Osteoblast (primary cell): ENCODE results near the gene IGSF11. TPM values are rescaled to one million over a fixed set of nuclear protein-coding genes. Genes with fewer than 3 reads are reported as not detected.

Experiments used
- DNase-seq: peaks from one replicate; pipeline ENCODE4 v3.0.0; 2011; ENCODE audit warnings: low spot score, mixed read lengths; ENCODE audit not compliant: insufficient read length; ENCODE audit errors: missing footprints
- H2AFZ ChIP-seq: 2 replicates; pipeline ENCODE4 v1.6.0; 2011; ENCODE audit warnings: mild to moderate bottlenecking, low read length
- H3K27ac ChIP-seq: 2 replicates; pipeline ENCODE4 v1.5.1; 2011; ENCODE audit warnings: mild to moderate bottlenecking, low read depth, low read length, moderate library complexity
- H3K27me3 ChIP-seq: 2 replicates; pipeline ENCODE4 v1.6.0; 2012; ENCODE audit warnings: mild to moderate bottlenecking, control low read depth, inconsistent platforms, low read length, moderate library complexity; ENCODE audit not compliant: insufficient read depth
- H3K36me3 ChIP-seq: 2 replicates; pipeline ENCODE4 v1.5.1; 2011; ENCODE audit warnings: mild to moderate bottlenecking, low read length, control low read depth, moderate library complexity; ENCODE audit not compliant: insufficient read depth
- H3K4me1 ChIP-seq: 2 replicates; pipeline ENCODE4 v1.5.1; 2011; ENCODE audit warnings: mild to moderate bottlenecking, low read length, control low read depth, moderate library complexity; ENCODE audit not compliant: insufficient read depth
- H3K4me2 ChIP-seq: 2 replicates; pipeline ENCODE4 v1.6.0; 2011; ENCODE audit warnings: mild to moderate bottlenecking, low read length; ENCODE audit not compliant: insufficient read depth
- H3K4me3 ChIP-seq: fragments of 200-600 bp; sonication (generic); 3 replicates; pipeline ENCODE4 v1.5.1; 2012; ENCODE audit warnings: mild to moderate bottlenecking, low read length, inconsistent platforms; ENCODE audit not compliant: insufficient read depth
- H3K79me2 ChIP-seq: 2 replicates; pipeline ENCODE4 v1.6.0; 2012; ENCODE audit warnings: mild to moderate bottlenecking, low read length, control low read depth, inconsistent platforms; ENCODE audit not compliant: insufficient read depth
- H3K9me3 ChIP-seq: 2 replicates; pipeline ENCODE4 v1.5.1; 2011; ENCODE audit warnings: low read depth, low read length, control low read depth
- H4K20me1 ChIP-seq: 2 replicates; pipeline ENCODE4 v1.6.0; 2012; ENCODE audit warnings: mild to moderate bottlenecking, low read length, control low read depth; ENCODE audit not compliant: insufficient read depth
- CTCF ChIP-seq: IDR thresholded peaks from 2 replicates; pipeline ENCODE4 v1.5.1; 2011; ENCODE audit warnings: mild to moderate bottlenecking, low read depth, low read length, moderate library complexity; ENCODE audit errors: extremely low read depth
- total RNA-seq: library from RNA; depleted of rRNA; stranded (reverse); fragments of >200 nt; gene quantifications from 2 replicates; pipeline ENCODE4 v1.2.3, GENCODE V29; 2012

The IGSF11 gene
- total RNA-seq, 1 donor, result 0.36 TPM

- no peaks in the 10 kb centered on the region for H3K36me3 ChIP-seq
- H2AFZ ChIP-seq, result no peak overlapping the region
- H4K20me1 ChIP-seq, result no peaks in the 10 kb centered on the region
- no peak overlapping the region for H3K4me3 ChIP-seq
- no peaks in the 10 kb centered on the region for H3K79me2 ChIP-seq
- no peaks in the 10 kb centered on the region for H3K27me3 ChIP-seq
- DNase-seq, result no peak
- TF ChIP-seq CTCF, result no peak
- H3K4me2 ChIP-seq, result no peak overlapping the region
- no peaks in the 10 kb centered on the region for H3K9me3 ChIP-seq
- H3K4me1 ChIP-seq, result no peaks in the 10 kb centered on the region
- H3K27ac ChIP-seq, result no peak overlapping the region
Observed at GRCh38 chr3:118988198-118989130, 46.2 kb downstream of the IGSF11 start.

- no peak for TF ChIP-seq CTCF
- no peak overlapping the region for H2AFZ ChIP-seq
- no peak overlapping the region for H3K4me3 ChIP-seq
- H3K27ac ChIP-seq, result no peak overlapping the region
- H3K79me2 ChIP-seq, result no peaks in the 10 kb centered on the region
- no peaks in the 10 kb centered on the region for H3K27me3 ChIP-seq
- H3K9me3 ChIP-seq, result no peaks in the 10 kb centered on the region
- peak; percentile 25 for DNase-seq
- no peaks in the 10 kb centered on the region for H3K36me3 ChIP-seq
- H4K20me1 ChIP-seq, result no peaks in the 10 kb centered on the region
- no peak overlapping the region for H3K4me2 ChIP-seq
- H3K4me1 ChIP-seq, result no peaks in the 10 kb centered on the region
Observed at GRCh38 chr3:118987477-118987876, 47.2 kb downstream of the IGSF11 start.

GRCh38 chr3:118986734-118987133, 47.9 kb downstream of the IGSF11 start:
- Histone ChIP-seq H3K36me3 (no peaks in the 10 kb centered on the region), H4K20me1 (no peaks in the 10 kb centered on the region), H3K27ac (no peak overlapping the region), H3K4me3 (no peak overlapping the region), H3K27me3 (no peaks in the 10 kb centered on the region), H3K4me2 (no peak overlapping the region), H3K4me1 (no peaks in the 10 kb centered on the region), H3K79me2 (no peaks in the 10 kb centered on the region), H2AFZ (no peak overlapping the region), H3K9me3 (no peaks in the 10 kb centered on the region)
- no peak for TF ChIP-seq CTCF
- no peak for DNase-seq

GRCh38 chr3:118984699-118985098, 49.9 kb downstream of the IGSF11 start:
- H3K4me3 ChIP-seq, result no peak overlapping the region
- TF ChIP-seq CTCF, result no peak
- no peaks in the 10 kb centered on the region for H3K36me3 ChIP-seq
- no peak overlapping the region for H2AFZ ChIP-seq
- H3K27me3 ChIP-seq, result no peaks in the 10 kb centered on the region
- no peaks in the 10 kb centered on the region for H3K79me2 ChIP-seq
- no peak overlapping the region for H3K27ac ChIP-seq
- H3K4me2 ChIP-seq, result no peak overlapping the region
- no peak for DNase-seq
- no peaks in the 10 kb centered on the region for H3K4me1 ChIP-seq
- H3K9me3 ChIP-seq, result no peaks in the 10 kb centered on the region
- no peaks in the 10 kb centered on the region for H4K20me1 ChIP-seq
